Transverse colon (tissue), 4 donors: Measurements from ENCODE around the gene TICRR. TPM values are rescaled to one million over a fixed set of nuclear protein-coding genes. Genes with fewer than 3 reads are reported as not detected.

ENCODE experiments used
- DNase-seq: peaks from one replicate; pipeline ENCODE4 v3.0.0-alpha.2; 2019
- H3K27ac ChIP-seq, 4 donors: fragments of 200-600 bp; sonication (generic); 2 replicates each; pipeline ENCODE4 v1.5.1; 2016 to 2018; ENCODE audit warnings: inconsistent platforms in 4 of 4
- H3K27me3 ChIP-seq: fragments of 200-600 bp; sonication (generic); 2 replicates; pipeline ENCODE4 v1.5.1; 2017; ENCODE audit warnings: inconsistent platforms
- H3K36me3 ChIP-seq, 4 donors: fragments of 200-600 bp; sonication (generic); 2 replicates each; pipeline ENCODE4 v1.5.1; 2017 to 2019; ENCODE audit warnings: inconsistent platforms in 4 of 4
- H3K4me1 ChIP-seq, 4 donors: fragments of 200-600 bp; sonication (generic); 2 replicates each; pipeline ENCODE4 v1.5.1; 2017 to 2020; ENCODE audit warnings: inconsistent platforms in 4 of 4
- H3K4me3 ChIP-seq, 4 donors: fragments of 200-600 bp; sonication (generic); 1 replicate in 1 of 4; 2 replicates in 3 of 4; pipeline versions ENCODE4 v1.5.1 to v1.6.1; 2017 to 2019; ENCODE audit warnings: inconsistent platforms in 4 of 4
- H3K9me3 ChIP-seq, 2 donors: fragments of 200-600 bp; sonication (generic); 2 replicates each; pipeline ENCODE4 v1.5.1; 2017 to 2019; ENCODE audit warnings: inconsistent platforms in 2 of 2
- CTCF ChIP-seq, 5 experiments: fragments of 200-600 bp in 3 of 5; fragments of 450-650 bp in 2 of 5; sonication (generic) in 3 of 5; IDR thresholded peaks; 1 replicate in 2 of 5; 2 replicates in 3 of 5; pipeline ENCODE4 v1.5.1; 2016 to 2017; ENCODE audit warnings: antibody characterized with exemption in 5 of 5, inconsistent platforms in 3 of 5, mild to moderate bottlenecking in 2 of 5, moderate library complexity in 1 of 5
- EP300 ChIP-seq: sonication (generic); formaldehyde crosslinking; IDR thresholded peaks from one replicate; pipeline ENCODE4 v1.6.1; 2017; ENCODE audit warnings: antibody characterized with exemption, low read depth
- POLR2A ChIP-seq: fragments of 450-650 bp; IDR thresholded peaks from one replicate; pipeline ENCODE4 v1.6.1; 2016; ENCODE audit warnings: antibody characterized with exemption, mild to moderate bottlenecking, moderate library complexity
- POLR2AphosphoS5 ChIP-seq, 3 donors: sonication (generic); formaldehyde crosslinking; IDR thresholded peaks; one replicate each; pipeline ENCODE4 v1.6.1; 2016; ENCODE audit warnings: antibody characterized with exemption in 3 of 3
- WGBS, 2 donors: methylation state at CpG; one replicate each; pipeline ENCODE4 v1.1.5; 2018; ENCODE audit warnings: low coverage in 1 of 2; 5-methylcytosine and 5-hydroxymethylcytosine counted together
- in situ Hi-C, 4 donors: fragments of 200-750 bp; cut with MboI; loops; one replicate each; pipeline versions ENCODE4 v1.15.0 to v1.15.1; 2017; ENCODE audit warnings: low sequenced_read_pairs in 3 of 4, low pct_ligation_motif_present in 1 of 4, low pct_unique_long_range_greater_than_20kb in 1 of 4
- intact Hi-C: fragments of 100-400 bp; cut with DNase I; formaldehyde crosslinking; loops from one replicate; pipeline ENCODE4 v1.15.1; 2023; ENCODE audit warnings: low total_unique reads
- total RNA-seq, 4 donors: library from RNA; depleted of rRNA; stranded (reverse); fragments of >200 nt; gene quantifications; one replicate each; pipeline ENCODE4 v1.1.0, GENCODE V29; 2016

The TICRR gene
- total RNA-seq, 4 donors from 2014 or later, result 0.27 to 1.4 (median 0.95) TPM; not detected in 1

- no peak for DNase-seq
- Histone ChIP-seq H3K27ac (no peak overlapping the region), H3K9me3 (no peaks in the 10 kb centered on the region), H3K36me3 (no peaks in the 10 kb centered on the region), H3K27me3 (no peaks in the 10 kb centered on the region), H3K4me3 (no peak overlapping the region), H3K4me1 (peaks cover 0 to 8% (median 0%) of the 10 kb centered on the region in 4 donors)
- in situ Hi-C loops, result no loop called here
- no peak for TF ChIP-seq POLR2A
- TF ChIP-seq CTCF (IDR thresholded peaks at IDR 0.05), result no peak
- no peak for TF ChIP-seq POLR2AphosphoS5 (IDR thresholded peaks at IDR 0.05)
- TF ChIP-seq EP300, result no peak
- 89 to 95% methylated on average over 4 of the region's 4 CpGs for WGBS, 2 donors
- intact Hi-C loops, result no loop called here
These were observed 17.7 kb downstream of the TICRR start for GRCh38 chr15:89593018-89593417.

- TF ChIP-seq POLR2A (no peak), CTCF (IDR thresholded peaks at IDR 0.05) (no peak), POLR2AphosphoS5 (IDR thresholded peaks at IDR 0.05) (no peak), EP300 (no peak)
- H3K9me3 ChIP-seq, result no peaks in the 10 kb centered on the region
- peaks cover 0 to 8% (median 0%) of the 10 kb centered on the region in 4 donors for H3K4me1 ChIP-seq
- no peak overlapping the region for H3K27ac ChIP-seq
- WGBS, 2 donors, result 99 to 100% methylated on average over 4 of the region's 4 CpGs
- no peak for DNase-seq
- H3K36me3 ChIP-seq, result no peaks in the 10 kb centered on the region
- in situ Hi-C loops, result no loop called here
- H3K4me3 ChIP-seq, result no peak overlapping the region
- no peaks in the 10 kb centered on the region for H3K27me3 ChIP-seq
- intact Hi-C loops, result no loop called here
These were observed 23.8 kb downstream of the TICRR start for GRCh38 chr15:89599021-89599420.

- Histone ChIP-seq H3K9me3 (peaks cover 7 to 12% of the 10 kb centered on the region in 2 donors), H3K4me1 (no peaks in the 10 kb centered on the region), H3K27me3 (no peaks in the 10 kb centered on the region), H3K27ac (no peak overlapping the region), H3K36me3 (peaks cover 0 to 7% (median 0%) of the 10 kb centered on the region in 4 donors), H3K4me3 (no peak overlapping the region)
- no peak for DNase-seq
- TF ChIP-seq CTCF (IDR thresholded peaks at IDR 0.05) (no peak), POLR2A (no peak), EP300 (no peak), POLR2AphosphoS5 (IDR thresholded peaks at IDR 0.05) (no peak)
- in situ Hi-C loops, result no loop called here
- 93 to 98% methylated on average over 2 of the region's 2 CpGs for WGBS, 2 donors
- intact Hi-C loops, result no loop called here
These were observed 36.0 kb downstream of the TICRR start for GRCh38 chr15:89611317-89611716.

- no peak for DNase-seq
- in situ Hi-C loops, result no loop called here
- H3K4me1 ChIP-seq, result no peaks in the 10 kb centered on the region
- no peak overlapping the region for H3K27ac ChIP-seq
- H3K36me3 ChIP-seq, result peaks cover 0 to 11% (median 0%) of the 10 kb centered on the region in 4 donors
- TF ChIP-seq POLR2AphosphoS5 (IDR thresholded peaks at IDR 0.05), result no peak
- no peak for TF ChIP-seq EP300
- TF ChIP-seq POLR2A, result no peak
- WGBS, 2 donors, result 67 to 81% methylated on average over 1 to 2 of the region's 2 CpGs
- H3K27me3 ChIP-seq, result no peaks in the 10 kb centered on the region
- H3K4me3 ChIP-seq, result no peak overlapping the region
- H3K9me3 ChIP-seq, result peaks cover 7 to 12% of the 10 kb centered on the region in 2 donors
- intact Hi-C loops, result no loop called here
These were observed 37.8 kb downstream of the TICRR start for GRCh38 chr15:89613031-89613430.

GRCh38 chr15:89614164-89614563 is 38.9 kb downstream of the TICRR start:
- DNase-seq, result no peak
- in situ Hi-C loops (no loop called here), intact Hi-C loops (no loop called here)
- H3K4me3 ChIP-seq, result no peak overlapping the region
- no peaks in the 10 kb centered on the region for H3K27me3 ChIP-seq
- TF ChIP-seq POLR2AphosphoS5 (IDR thresholded peaks at IDR 0.05), result no peak
- TF ChIP-seq POLR2A, result no peak
- TF ChIP-seq CTCF (IDR thresholded peaks at IDR 0.05), result no peak
- no peak for TF ChIP-seq EP300
- 80 to 89% methylated on average over 1 of the region's 1 CpG for WGBS, 2 donors
- H3K27ac ChIP-seq, result no peak overlapping the region
- no peaks in the 10 kb centered on the region for H3K4me1 ChIP-seq
- H3K36me3 ChIP-seq, result peaks cover 0 to 11% (median 0%) of the 10 kb centered on the region in 4 donors
- H3K9me3 ChIP-seq, result peaks cover 7 to 12% of the 10 kb centered on the region in 2 donors
